SIG-M5 treated with dmso at 0.1 percent for 504 hours (cell line): ENCODE measurements around the gene SERPINA6.
"Not testable (repeated sequence)": the region's sequence is repeated elsewhere in the genome, so short reads cannot be mapped to it uniquely, and the experiment has no call there.

Experiments
- DNase-seq: peaks from one replicate; lab custom pipeline; 2025; ENCODE audit not compliant: unreplicated experiment; lab: John Stamatoyannopoulos, UW

Gene SERPINA6

DNA sequence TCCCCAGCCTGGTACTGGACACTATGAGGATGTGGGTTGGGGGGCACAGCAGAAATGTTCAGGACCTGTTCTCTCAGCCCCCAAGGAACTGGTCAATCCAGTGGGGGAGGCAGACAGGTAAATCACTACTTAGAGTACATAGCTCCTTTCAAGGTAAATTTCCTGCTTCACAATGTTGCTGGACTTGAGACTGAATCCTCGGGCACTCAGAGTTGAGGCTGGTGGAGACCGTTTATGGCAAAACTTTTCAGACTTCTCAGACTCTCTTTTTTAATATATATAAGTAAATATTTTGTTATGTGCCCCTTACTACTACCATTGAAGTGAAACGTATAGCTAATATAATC is 29.6 kb downstream of the SERPINA6 start:
- no peak for DNase-seq

DNA sequence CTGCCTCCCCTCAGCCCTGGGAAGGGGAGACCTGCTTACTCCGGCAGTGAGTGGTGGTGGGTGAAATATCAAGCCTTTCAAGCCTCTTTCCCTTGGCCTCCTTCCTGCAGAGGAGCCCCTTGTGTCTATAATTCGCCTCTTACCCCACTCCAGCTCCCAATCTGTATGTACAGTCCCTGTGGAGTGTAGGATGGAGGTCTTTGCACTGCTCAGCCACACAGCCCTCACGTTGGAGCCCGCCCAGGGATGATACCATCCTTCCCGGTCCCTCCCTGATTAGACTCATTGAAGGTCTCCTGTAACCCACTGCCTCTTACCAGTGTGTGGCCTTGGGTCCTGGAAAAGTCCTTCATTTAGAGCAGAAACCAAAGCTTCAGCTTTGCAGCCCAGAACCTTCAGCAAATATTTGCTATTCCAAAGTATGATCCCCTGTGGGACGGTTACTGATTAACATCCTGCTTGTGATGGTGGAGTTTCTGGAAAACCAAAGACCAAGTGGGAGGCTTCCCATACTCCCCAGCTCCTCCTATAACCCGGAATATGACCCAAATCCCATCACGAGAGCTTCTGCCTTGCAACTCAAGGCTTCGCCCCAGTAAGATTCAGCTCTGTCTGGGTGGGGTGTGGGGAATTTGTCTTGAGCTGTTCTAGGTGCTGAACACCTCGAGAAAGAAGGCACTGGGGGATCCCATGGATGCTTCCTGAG is 30.1 kb downstream of the SERPINA6 start, which contains the start of gene SERPINA10:
TSS of gene SERPINA10 (minus strand) at position 397 of the 706 bp plus-strand sequence. CDS start 2,675 bp downstream, outside the sequence.
- DNase-seq: no peak

DNA sequence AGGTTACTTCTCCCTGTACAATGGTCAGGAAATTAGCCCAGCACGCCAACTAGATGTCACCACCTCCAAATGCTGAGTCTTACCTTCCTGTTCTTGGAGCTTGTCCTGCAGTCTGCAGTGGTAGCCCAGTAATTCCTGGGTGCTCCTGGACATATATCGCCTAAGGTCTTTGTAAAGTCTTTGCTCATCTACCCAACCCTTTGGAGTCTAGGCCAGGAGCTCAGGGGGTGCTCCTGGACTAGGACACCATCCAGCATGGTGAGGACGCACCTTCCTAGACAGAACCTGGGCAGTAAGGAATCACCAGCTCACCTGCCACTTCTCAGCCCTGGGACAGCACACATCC is 30.6 kb downstream of the SERPINA6 start:
- DNase-seq: no peak

DNA sequence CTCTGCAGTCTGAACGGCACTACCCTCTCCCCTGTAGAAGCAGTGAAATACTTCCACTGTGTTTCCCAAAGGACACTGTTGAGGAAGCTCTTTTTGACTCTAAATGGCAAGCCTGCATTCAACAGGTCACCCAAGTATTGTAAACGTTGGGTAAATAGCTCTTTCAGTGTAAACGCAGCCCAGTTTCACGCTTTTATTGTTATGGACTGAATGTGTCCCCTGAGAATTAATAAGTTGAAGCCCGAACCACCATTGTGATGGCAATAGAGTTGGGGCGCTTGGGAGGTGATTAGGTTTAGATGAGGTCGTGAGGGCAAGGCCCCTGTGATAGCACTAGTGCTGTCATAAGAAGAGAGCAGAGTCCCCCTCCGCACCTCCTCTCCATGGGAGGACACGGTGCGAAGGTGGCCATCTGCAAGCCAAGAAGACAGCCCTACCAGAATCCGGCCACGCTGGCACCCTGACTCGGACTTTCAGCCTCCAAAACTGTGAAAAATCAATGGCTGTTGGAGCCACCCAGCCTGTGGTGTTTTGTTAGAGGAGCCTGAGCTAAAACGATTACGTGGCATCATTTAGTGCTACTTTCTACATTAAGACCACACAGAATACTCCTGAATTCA is 31.1 kb downstream of the SERPINA6 start:
- no peak for DNase-seq

DNA sequence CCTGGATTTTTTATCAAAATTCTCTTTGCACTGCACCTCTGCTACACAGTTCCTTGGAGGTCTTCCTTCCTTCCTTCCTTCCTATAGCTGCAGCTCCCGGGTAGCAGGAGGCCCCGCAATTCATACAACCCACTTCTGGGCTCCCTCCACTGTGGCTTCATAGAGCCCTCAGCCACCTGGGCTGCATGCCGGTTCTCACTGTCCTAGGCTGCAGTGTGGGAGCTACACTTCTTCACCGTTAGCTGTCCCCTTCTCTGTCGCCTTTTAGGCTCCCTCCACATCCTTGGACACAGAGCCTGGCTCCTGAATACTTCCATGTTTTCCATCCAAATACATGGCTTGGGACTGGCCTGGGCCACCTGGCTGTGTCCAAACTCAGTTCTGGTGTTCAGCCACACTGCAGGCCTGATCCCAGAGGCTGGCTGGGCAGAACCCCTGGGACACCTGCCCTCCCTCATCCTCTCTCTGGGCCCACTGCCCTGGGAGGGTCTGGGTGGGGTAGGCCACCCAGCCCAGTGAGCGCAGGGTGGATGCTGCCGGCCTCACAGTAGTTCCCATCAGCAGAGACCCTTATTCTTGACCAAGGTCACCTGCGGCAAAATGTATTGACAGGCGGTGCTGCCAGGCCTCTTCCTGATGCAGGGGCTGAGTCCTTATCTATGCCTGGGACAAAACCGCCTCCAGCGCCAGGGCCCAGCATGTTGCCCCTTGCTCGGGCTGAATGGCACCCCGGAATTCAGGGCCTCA is 31.8 kb downstream of the SERPINA6 start:
- DNase-seq: no peak

DNA sequence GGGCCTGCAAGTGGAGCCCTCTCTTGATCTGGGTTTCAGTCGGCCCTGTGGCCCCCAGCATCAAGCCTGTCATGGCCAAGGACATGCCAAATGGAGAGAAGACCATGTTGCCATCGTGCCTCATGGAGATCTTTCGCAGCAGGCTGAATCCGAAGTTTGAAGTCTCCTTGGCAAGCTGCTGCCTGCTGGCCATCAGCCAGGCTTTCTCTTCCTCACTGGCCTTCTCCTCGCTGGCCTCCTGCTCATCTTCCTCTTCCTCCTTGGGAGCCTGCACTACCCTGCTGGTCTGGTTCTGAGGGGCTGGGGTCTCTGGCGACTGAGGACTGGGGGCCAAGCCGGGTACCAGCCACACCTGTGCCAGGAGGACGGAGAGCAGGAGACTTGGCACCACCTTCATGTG is 32.9 kb downstream of the SERPINA6 start:
- DNase-seq: no peak

DNA sequence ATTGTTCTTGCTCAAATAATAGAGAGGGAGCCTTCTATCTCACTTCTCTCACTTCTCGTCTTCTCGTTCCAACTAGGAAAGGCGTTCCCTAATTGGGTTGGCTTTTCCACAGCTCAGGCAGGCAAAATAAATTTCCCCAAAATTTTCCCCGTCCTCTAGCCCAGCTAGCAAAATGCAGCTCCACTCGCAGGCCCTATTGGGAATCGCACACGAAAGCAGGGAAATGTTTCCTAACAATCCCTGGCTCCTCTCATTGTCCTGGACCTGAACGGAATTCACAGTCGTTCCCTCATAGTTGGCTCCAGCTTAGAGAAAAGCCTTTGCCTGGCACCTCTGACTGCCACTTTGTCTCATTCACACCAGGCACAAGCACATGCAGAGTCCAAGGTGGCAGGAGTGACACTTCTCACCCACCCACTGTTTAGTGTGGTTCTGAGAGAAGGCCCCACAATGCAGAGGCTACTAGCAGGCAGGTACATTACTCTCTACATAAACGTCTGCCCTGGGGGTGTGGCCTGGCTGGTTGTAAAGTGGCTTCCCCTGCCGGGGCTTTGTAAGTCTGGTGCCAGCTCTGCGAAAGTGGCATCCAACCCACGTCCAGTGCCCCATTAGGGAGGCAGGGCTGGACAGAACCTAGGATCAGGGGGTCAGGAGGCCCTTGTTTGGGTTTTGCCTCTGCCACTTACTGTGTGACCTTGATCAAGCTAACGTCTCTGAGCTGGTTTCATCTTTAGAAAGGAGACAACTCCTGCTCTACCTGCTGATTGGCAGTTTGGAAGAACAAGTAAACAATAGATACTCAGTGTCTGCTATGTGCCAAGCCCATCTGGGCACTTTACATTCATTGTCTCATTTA is 34.3 kb downstream of the SERPINA6 start:
- DNase-seq: no peak

DNA sequence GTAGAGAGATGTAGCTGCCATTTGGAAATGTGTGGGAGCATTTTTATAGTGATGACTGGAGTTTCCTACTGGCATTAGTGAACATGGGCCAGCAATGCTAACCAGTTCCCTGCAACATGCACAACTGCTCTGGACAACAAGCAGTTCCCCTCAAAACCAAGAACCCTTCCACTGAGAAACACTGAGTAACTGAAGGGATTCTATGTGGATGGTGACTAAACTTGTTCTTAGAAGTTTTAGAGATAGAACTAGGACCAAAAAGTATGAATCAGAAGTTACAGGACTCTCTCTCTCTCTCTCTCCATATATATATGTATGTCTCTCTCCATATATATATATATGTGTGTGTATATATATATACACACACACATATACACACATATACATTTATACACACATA is 38.0 kb downstream of the SERPINA6 start:
- DNase-seq: no peak

DNA sequence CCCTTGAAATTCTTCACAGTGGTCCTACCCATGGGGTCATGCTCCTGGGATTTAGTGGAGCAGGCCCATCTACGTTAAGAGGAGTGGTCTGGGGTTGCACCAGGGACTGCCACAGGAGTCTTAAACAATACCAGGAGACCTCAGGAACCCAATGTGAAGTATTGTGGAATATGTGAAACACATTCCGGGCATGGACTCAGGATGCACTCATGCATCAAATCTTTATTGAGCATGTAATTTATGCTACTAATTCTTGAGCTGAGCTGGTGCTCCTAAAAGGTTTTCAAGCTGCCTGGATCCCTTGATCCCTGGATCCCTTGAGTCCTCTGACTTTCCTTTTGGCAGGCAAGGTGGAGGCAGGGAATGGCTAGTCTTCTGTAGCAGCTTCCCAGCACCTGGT is 38.9 kb downstream of the SERPINA6 start:
- no peak for DNase-seq

DNA sequence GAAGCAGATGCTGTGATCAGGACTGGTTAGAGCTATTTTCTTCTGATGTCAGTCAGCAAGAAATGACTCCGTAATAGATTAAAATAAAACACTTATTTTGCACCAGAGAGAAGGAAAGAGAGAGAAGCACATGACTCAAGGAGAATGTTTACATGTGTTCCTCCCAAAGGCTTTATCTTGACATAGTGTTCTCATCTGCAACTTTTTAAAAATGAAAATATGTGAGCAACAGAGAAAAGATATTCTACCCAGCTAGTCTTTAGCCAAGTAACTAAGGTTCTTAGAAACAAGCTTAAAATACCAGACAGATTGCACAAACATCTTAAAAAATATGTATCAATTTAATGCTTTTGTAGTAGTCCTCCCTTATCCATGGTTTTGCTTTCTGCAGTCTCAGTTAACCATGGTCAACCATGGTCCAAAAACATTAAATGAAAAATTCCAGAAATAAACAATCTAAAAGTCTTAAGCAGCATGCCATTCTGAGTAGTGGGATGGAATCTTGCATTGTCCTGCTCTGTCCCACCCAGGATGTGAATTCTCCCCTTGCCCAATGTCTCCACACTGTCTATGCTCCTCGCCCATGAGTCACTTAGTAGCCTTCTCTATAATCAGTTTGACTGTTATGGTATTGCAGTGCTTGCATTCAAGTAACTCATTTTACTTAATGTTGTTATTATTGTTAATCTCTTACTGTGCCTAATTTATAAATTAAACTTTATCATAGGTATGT is 40.0 kb downstream of the SERPINA6 start:
- no peak for DNase-seq

DNA sequence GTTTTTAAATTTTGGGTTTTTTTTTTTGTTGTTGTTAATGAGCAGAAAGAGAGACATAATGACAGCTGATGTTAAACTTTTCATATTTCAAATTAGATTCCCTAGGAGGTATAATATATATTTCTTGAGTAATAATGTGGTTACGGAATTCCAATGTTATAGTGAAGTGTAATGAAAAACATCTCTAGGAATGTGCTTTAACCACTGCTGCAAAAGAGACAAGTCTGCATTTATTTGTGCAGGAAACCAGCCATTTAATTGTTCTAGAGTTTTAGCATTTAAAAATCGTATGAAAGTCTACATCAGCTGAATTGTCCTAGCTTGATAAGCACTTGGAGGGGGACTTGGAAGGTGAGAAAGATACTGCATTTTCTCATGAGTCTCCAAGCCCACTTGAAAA is 44.4 kb downstream of the SERPINA6 start:
- DNase-seq: no peak

DNA sequence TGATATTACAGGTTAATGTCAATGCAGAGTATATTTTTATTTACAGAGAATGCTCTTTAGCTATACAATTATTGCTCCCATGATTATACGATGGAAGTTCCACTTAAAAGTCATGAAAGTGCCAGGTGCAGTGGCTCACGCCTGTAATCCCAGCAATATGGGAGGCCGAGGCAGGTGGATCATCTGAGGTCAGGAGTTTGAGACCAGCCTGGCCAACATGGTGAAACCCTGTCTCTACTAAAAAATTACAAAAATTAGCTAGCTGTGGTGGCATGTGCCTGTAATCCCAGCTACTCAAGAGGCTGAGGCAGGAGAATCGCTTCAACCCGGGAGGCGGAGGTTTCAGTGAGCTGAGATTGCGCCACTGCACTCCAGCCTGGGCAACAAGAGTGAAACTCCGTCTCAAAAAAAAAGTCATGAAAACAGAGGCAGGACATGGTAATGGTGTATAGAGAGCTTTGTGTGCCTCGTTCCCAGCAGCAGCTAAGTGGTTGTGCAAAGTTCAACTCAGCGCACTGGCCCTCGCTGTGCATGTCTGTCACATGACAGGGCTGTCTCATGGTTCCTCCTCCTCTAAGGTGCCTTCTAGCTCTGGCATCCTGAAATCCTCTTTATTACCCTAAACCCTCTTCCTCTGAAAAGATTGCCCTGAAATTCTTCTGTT is 46.1 kb downstream of the SERPINA6 start:
- DNase-seq: not testable (repeated sequence)

DNA sequence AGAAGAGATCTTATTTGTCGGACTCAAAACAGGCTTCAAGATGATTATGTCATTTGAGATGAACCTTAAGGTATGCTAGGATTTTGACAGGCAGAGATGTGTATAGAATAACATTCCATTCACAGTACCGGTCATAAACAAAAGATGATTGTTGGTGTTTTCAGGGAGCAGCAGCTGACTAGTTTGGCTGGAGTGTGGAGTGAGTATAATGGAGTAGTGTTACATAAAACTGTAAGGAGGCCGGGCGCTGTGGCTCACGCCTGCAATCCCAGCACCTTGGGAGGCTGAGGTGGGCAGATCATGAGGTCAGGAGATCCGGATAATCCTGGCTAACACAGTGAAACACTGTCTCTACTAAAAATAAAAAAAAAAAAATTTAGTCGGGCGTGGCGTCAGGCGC is 54.0 kb downstream of the SERPINA6 start:
- no peak for DNase-seq

DNA sequence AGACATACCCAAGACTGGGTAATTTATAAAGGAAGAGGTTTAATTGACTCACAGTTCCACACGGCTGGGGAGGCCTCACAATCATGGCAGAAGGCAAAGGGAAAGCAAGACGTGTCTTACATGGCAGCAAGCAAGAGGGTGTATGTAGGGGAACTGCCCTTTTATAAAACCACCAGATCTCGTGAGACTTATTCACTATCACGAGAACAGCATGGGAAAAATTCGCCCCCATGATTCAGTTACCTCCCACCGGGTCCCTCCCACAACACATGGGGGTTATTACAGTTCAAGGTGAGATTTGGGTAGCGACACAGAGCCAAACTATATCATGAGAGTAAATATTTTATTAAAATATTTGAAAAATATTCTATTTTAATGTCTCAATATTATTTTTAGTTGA is 54.6 kb downstream of the SERPINA6 start:
- DNase-seq: not testable (repeated sequence)

DNA sequence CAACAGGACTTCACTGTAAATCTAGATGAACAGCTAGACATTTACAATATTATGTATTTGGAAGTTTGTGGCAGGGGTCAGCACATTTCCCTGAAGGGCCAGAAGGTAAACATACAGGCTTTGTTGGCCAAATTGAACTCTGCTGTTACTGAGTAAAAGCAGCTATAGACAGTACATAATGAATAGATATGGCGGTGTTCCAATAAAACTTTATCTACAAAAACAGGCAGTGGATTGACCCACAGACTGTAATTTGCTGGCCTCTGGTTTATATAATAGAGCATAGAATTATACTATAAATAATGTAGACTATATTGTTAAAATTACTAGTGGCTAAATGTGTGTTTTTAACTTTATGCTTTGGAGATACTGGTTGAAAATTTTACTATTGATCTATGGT is 55.8 kb downstream of the SERPINA6 start:
- DNase-seq: no peak

DNA sequence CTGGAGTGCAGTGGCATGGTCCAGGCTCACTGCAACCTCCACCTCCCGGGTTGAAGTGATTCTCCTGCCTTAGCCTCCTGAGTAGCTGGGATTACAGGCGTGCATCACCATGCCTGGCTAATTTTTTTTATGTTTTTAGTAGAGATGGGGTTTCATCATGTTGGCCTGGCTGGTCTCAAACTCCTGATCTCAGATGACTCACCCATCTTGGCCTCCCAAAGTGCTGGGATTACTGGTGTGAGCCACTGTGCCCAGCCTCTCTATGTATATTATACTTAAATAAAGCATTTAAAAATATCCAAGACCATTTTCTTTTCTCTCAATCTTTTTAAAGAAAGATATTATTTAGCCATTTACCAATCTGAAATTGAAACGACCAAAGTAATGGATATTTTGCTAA is 58.9 kb downstream of the SERPINA6 start:
- DNase-seq: not testable (repeated sequence)
